IMR-90 (cell line): Measurements from ENCODE around the gene GNAZ. TPM values are rescaled to one million over a fixed set of nuclear protein-coding genes. Genes with fewer than 3 reads are reported as not detected.

Source experiments
- ATAC-seq: fragments of 200-7000 bp; cut with Tn5 transposase; 2 replicates; pipeline ENCODE4 v1.9.1; 2020; ENCODE audit warnings: low read depth, mild to moderate bottlenecking, moderate library complexity
- BruUV-seq: library from RNA; stranded (reverse); fragments of 400-500 nt; replicated peaks from 2 replicates; lab custom pipeline; 2021; lab: Mats Ljungman, UMichigan
- CTCF ChIA-PET: fragments of 300-600 bp; formaldehyde crosslinking; extraction: SDS; loops from one replicate; lab custom pipeline; 2021; ENCODE audit warnings: antibody characterized with exemption; lab: Yijun Ruan, JAX
- POLR2A ChIA-PET: fragments of 300-600 bp; sonication (Branson Sonifier 250); formaldehyde crosslinking; loops from one replicate; lab custom pipeline; 2022; ENCODE audit warnings: antibody characterized with exemption; ENCODE audit not compliant: unreplicated experiment; lab: Charles Lee
- DNase-seq: peaks from one replicate; pipeline ENCODE4 v3.0.0; 2013
- H2AFZ ChIP-seq: replicated peaks from 2 replicates; pipeline ENCODE3; 2013; ENCODE audit warnings: low read length, mild to moderate bottlenecking; ENCODE audit not compliant: poor library complexity
- H2AK5ac ChIP-seq: 2 replicates; pipeline ENCODE4 v1.6.1; 2013; ENCODE audit warnings: low read depth, low read length, inconsistent platforms
- H2AK9ac ChIP-seq: replicated peaks from 2 replicates; pipeline ENCODE3; 2013; ENCODE audit warnings: mild to moderate bottlenecking, low read depth, low read length, moderate library complexity; ENCODE audit not compliant: poor library complexity
- H2BK120ac ChIP-seq: 2 replicates; pipeline ENCODE4 v1.6.1; 2013; ENCODE audit warnings: low read depth, low read length, inconsistent platforms
- H2BK15ac ChIP-seq: 3 replicates; pipeline ENCODE4 v1.6.1; 2013; ENCODE audit warnings: low read depth, low read length, inconsistent platforms
- H2BK20ac ChIP-seq: 2 replicates; pipeline ENCODE4 v1.6.1; 2013; ENCODE audit warnings: low read depth, mild to moderate bottlenecking, inconsistent platforms, low read length, moderate library complexity
- H2BK5ac ChIP-seq: 2 replicates; pipeline ENCODE4 v1.6.1; 2013; ENCODE audit warnings: mild to moderate bottlenecking, low read depth, low read length, inconsistent platforms; ENCODE audit not compliant: poor library complexity, severe bottlenecking
- H3K14ac ChIP-seq: replicated peaks from 2 replicates; pipeline ENCODE4 v1.6.1; 2013; ENCODE audit warnings: low read depth, low read length, inconsistent platforms
- H3K18ac ChIP-seq: 2 replicates; pipeline ENCODE4 v1.6.1; 2013; ENCODE audit warnings: low read depth, low read length, control low read depth
- H3K23ac ChIP-seq: 2 replicates; pipeline ENCODE4 v1.6.1; 2013; ENCODE audit warnings: low read depth, low read length, inconsistent platforms
- H3K27ac ChIP-seq: 2 replicates; pipeline ENCODE4 v1.5.1; 2013; ENCODE audit warnings: mild to moderate bottlenecking, control low read depth, low read length; ENCODE audit not compliant: insufficient read depth
- H3K27me3 ChIP-seq: 2 replicates; pipeline ENCODE4 v1.6.1; 2013; ENCODE audit warnings: low read length; ENCODE audit not compliant: control insufficient read depth, insufficient read depth
- H3K36me3 ChIP-seq: 2 replicates; pipeline ENCODE4 v1.6.1; 2013; ENCODE audit warnings: low read length, mixed read lengths; ENCODE audit not compliant: control insufficient read depth, insufficient read depth
- H3K4ac ChIP-seq: 2 replicates; pipeline ENCODE4 v1.6.1; 2013; ENCODE audit warnings: low read depth, low read length, inconsistent platforms
- H3K4me1 ChIP-seq: 2 replicates; pipeline ENCODE4 v1.6.1; 2013; ENCODE audit warnings: low read length, mixed read lengths; ENCODE audit not compliant: control insufficient read depth, insufficient read depth
- H3K4me2 ChIP-seq: 2 replicates; pipeline ENCODE4 v1.6.1; 2013; ENCODE audit warnings: low read depth, mild to moderate bottlenecking, control low read depth, low read length, moderate library complexity
- H3K4me3 ChIP-seq: 2 replicates; pipeline ENCODE4 v1.5.1; 2013; ENCODE audit warnings: low read depth, mild to moderate bottlenecking, control low read depth, low read length, moderate library complexity; ENCODE audit not compliant: insufficient read depth
- H3K56ac ChIP-seq: 2 replicates; pipeline ENCODE4 v1.6.1; 2013; ENCODE audit warnings: low read length, inconsistent platforms; ENCODE audit not compliant: insufficient read depth; ENCODE audit errors: extremely low read depth
- H3K79me1 ChIP-seq, 2 experiments: 2 replicates each; pipeline ENCODE4 v1.6.1; 2013; ENCODE audit warnings: low read length in 2 of 2, inconsistent platforms in 1 of 2, low read depth in 1 of 2
- H3K9ac ChIP-seq: 2 replicates; pipeline ENCODE4 v1.6.1; 2013; ENCODE audit warnings: low read depth, low read length, control low read depth
- H3K9me1 ChIP-seq: 2 replicates; pipeline ENCODE4 v1.6.1; 2013; ENCODE audit warnings: low read length, inconsistent platforms; ENCODE audit not compliant: insufficient read depth
- H3K9me3 ChIP-seq: 2 replicates; pipeline ENCODE4 v1.6.1; 2013; ENCODE audit warnings: low read length; ENCODE audit not compliant: control insufficient read depth, insufficient read depth
- H4K20me1 ChIP-seq: 2 replicates; pipeline ENCODE4 v1.6.1; 2013; ENCODE audit warnings: low read length, inconsistent platforms; ENCODE audit not compliant: insufficient read depth
- H4K5ac ChIP-seq: 2 replicates; pipeline ENCODE4 v1.6.1; 2013; ENCODE audit warnings: mild to moderate bottlenecking, low read depth, low read length, control low read depth
- H4K8ac ChIP-seq, 2 experiments: 2 replicates each; pipeline ENCODE4 v1.6.1; 2013; ENCODE audit warnings: low read depth in 2 of 2, low read length in 2 of 2, control low read depth in 1 of 2, inconsistent platforms in 1 of 2
- H4K91ac ChIP-seq: 2 replicates; pipeline ENCODE4 v1.6.1; 2013; ENCODE audit warnings: low read depth, low read length, inconsistent platforms; ENCODE audit not compliant: insufficient read depth
- BHLHE40 ChIP-seq: fragments of 150-350 bp; IDR thresholded peaks from 2 replicates; pipeline ENCODE4 v1.6.1; 2016; ENCODE audit warnings: mild to moderate bottlenecking, low read depth, low read length
- CHD1 ChIP-seq: IDR thresholded peaks from 2 replicates; pipeline ENCODE4 v1.6.1; 2012; ENCODE audit warnings: low read depth, low read length, improper control_type of control experiment
- MAFK ChIP-seq: IDR thresholded peaks from 2 replicates; pipeline ENCODE4 v1.6.1; 2012; ENCODE audit warnings: low read depth, low read length, improper control_type of control experiment
- MAZ ChIP-seq: IDR thresholded peaks from 2 replicates; pipeline ENCODE4 v1.6.1; 2012; ENCODE audit warnings: low read depth, mild to moderate bottlenecking, low read length, improper control_type of control experiment, moderate library complexity, borderline replicate concordance
- MXI1 ChIP-seq: IDR thresholded peaks from 2 replicates; pipeline ENCODE4 v1.6.1; 2012; ENCODE audit warnings: low read depth, mild to moderate bottlenecking, low read length, moderate library complexity, borderline replicate concordance
- RCOR1 ChIP-seq: IDR thresholded peaks from 2 replicates; pipeline ENCODE4 v1.6.1; 2012; ENCODE audit warnings: mild to moderate bottlenecking, low read length, improper control_type of control experiment; ENCODE audit not compliant: insufficient replicate concordance
- RFX5 ChIP-seq: IDR thresholded peaks from 2 replicates; pipeline ENCODE4 v1.8.0; 2012; ENCODE audit warnings: low read depth, mild to moderate bottlenecking, low read length, moderate library complexity
- SMC3 ChIP-seq: fragments of 150-350 bp; IDR thresholded peaks from 2 replicates; pipeline ENCODE4 v1.6.1; 2016; ENCODE audit warnings: low read depth, mild to moderate bottlenecking, antibody characterized with exemption, low read length, moderate library complexity
- WGBS, 2 experiments: methylation state at CpG; one replicate each; pipeline versions ENCODE4 v1.1.5 to v1.1.7; 2013; ENCODE audit warnings: missing lambda C conversion rate in 2 of 2; ENCODE audit not compliant: insufficient read length in 1 of 2; ENCODE audit errors: extremely low coverage in 2 of 2; 5-methylcytosine and 5-hydroxymethylcytosine counted together
- dilution Hi-C: fragments of 300-500 bp; cut with HindIII; formaldehyde crosslinking; loops from one replicate; pipeline ENCODE4 v1.14.3; 2018; ENCODE audit warnings: low sequenced_read_pairs; ENCODE audit not compliant: unreplicated experiment
- in situ Hi-C: fragments of 300-500 bp; cut with MboI; formaldehyde crosslinking; loops from 3 replicates; pipeline ENCODE4 v1.14.3; 2019; ENCODE audit warnings: low sequenced_read_pairs, inconsistent platforms, mixed read lengths
- intact Hi-C: fragments of 100-400 bp; cut with micrococcal nuclease; formaldehyde crosslinking; loops from 2 replicates; pipeline ENCODE4 v1.10.0; 2022
- polyA plus RNA-seq, 3 experiments: library from polyadenylated mRNA; depleted of rRNA; stranded (reverse); fragments of >200 nt; gene quantifications; 2 replicates each; pipeline ENCODE4 v1.2.3, GENCODE V29; 2012; ENCODE audit warnings: low replicate concordance in 1 of 3
- total RNA-seq: library from RNA; depleted of rRNA; stranded (reverse); fragments of >200 nt; gene quantifications from 2 replicates; pipeline ENCODE4 v1.2.3, GENCODE V29; 2012
- TF ChIP-seq, protein P1 (sequence below): fragments of 150-350 bp; IDR thresholded peaks from 2 replicates; pipeline ENCODE4 v1.6.1; 2017; ENCODE audit warnings: mild to moderate bottlenecking, antibody characterized with exemption, low read length, low read depth
- TF ChIP-seq, protein P2 (sequence below): fragments of 150-350 bp; IDR thresholded peaks from 2 replicates; pipeline ENCODE4 v1.6.1; 2016; ENCODE audit warnings: low read depth, mild to moderate bottlenecking, low read length, moderate library complexity, borderline replicate concordance
- TF ChIP-seq, protein P3 (sequence below): conservative IDR thresholded peaks from 2 replicates; pipeline ENCODE4 v1.5.1; 2012; ENCODE audit warnings: mild to moderate bottlenecking, low read depth, low read length, improper control_type of control experiment

GNAZ gene
- total and polyA plus RNA-seq, 2 of the 4 experiments (the other 2 are of a cell fraction): 1.5 to 2.5 TPM

DNA sequence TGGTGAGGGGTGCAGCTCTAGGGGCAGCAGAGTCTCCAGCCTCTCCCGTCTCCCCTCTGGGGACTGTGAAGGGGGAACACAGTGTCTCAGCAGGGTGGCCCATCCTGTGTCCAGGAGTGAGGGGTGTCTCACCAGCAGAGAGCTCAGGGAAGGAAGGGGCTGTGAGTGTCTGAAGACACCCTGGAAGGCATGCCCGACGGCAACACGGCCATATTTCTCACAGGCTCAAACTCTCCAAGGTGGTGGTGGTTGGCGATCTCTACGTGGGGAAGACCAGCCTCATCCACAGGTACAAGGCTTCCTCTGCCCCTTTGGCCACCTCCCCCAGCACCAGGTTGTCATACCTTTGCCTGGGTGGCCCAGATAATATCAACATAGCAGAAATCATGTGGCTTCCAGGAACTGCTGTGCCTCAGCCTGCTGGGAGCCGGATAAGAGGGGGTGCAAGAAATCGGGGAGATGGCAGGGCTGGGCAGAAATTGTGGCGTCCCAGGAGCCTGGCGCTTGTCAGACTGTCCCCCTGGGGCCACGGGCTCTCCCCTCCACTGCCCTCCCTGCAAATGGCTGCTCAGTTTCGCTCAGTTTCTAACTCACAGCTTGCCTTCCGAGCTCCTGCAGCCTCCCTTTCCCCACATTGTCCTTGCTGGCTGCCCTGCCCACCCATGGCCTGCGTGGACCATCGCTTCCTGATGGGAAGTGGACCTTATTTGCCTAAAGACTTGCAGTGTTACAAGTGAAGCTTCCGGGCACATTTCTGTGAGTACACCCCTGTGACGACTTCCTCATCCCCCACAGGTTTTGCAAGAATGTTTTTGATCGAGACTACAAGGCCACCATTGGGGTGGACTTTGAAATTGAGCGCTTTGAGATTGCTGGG, 82.2 kb downstream of the GNAZ start (continued):
- TF ChIP-seq MAFK (no peak), BHLHE40 (no peak)

DNA sequence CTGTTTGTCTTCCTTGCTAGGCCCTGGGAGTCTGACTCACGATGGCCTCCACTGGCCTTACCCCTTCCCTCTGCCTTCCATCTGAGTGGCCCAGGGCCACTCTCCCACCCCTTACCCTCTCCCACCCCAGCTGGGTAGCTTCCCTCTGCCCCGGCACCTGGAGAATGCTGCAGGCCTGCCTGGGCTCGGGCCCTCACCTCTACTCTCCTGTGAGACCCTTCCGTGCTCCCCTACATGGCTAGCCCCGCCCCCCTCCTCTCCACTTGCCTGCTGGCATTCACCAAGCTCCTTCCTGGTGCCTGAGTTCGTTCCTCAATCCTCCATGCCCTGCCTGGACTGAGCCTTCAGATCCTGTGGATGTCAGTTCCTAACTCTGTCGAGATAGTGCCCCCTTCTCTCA, 83.7 kb downstream of the GNAZ start:
- H4K20me1 ChIP-seq: no peaks in the 10 kb centered on the region
- no peak overlapping the region for H2BK120ac ChIP-seq
- H3K4me1 ChIP-seq: no peaks in the 10 kb centered on the region
- no peak overlapping the region for H4K8ac ChIP-seq
- no peak overlapping the region for H4K5ac ChIP-seq
- intact Hi-C loops: no loop called here
- H3K27me3 ChIP-seq: no peaks in the 10 kb centered on the region
- ATAC-seq: no peak
- no peaks in the 10 kb centered on the region for H3K79me1 ChIP-seq
- no peak overlapping the region for H2AFZ ChIP-seq
- no peak overlapping the region for H3K27ac ChIP-seq
- H2BK20ac ChIP-seq: no peak overlapping the region
- dilution Hi-C loops: no loop called here
- H3K18ac ChIP-seq: no peak overlapping the region
- peaks cover 2% of the 10 kb centered on the region; the same call in 1 of the 2 replicates for H3K36me3 ChIP-seq
- no peaks in the 10 kb centered on the region for H3K9me3 ChIP-seq
- CTCF ChIA-PET: no interaction called here
- in situ Hi-C loops: no loop called here
- H3K4me3 ChIP-seq: no peak overlapping the region
- no peak overlapping the region for H3K56ac ChIP-seq
- no peak for DNase-seq
- POLR2A ChIA-PET: no interaction called here
- H3K23ac ChIP-seq: no peak overlapping the region
- no TSS peak for BruUV-seq
- H2BK15ac ChIP-seq: no peak overlapping the region
- no peak overlapping the region for H3K14ac ChIP-seq
- TF ChIP-seq, protein P1, sequence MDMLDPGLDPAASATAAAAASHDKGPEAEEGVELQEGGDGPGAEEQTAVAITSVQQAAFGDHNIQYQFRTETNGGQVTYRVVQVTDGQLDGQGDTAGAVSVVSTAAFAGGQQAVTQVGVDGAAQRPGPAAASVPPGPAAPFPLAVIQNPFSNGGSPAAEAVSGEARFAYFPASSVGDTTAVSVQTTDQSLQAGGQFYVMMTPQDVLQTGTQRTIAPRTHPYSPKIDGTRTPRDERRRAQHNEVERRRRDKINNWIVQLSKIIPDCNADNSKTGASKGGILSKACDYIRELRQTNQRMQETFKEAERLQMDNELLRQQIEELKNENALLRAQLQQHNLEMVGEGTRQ: no peak
- TF ChIP-seq, protein P2, sequence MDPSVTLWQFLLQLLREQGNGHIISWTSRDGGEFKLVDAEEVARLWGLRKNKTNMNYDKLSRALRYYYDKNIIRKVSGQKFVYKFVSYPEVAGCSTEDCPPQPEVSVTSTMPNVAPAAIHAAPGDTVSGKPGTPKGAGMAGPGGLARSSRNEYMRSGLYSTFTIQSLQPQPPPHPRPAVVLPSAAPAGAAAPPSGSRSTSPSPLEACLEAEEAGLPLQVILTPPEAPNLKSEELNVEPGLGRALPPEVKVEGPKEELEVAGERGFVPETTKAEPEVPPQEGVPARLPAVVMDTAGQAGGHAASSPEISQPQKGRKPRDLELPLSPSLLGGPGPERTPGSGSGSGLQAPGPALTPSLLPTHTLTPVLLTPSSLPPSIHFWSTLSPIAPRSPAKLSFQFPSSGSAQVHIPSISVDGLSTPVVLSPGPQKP: no peak
- TF ChIP-seq MAFK (no peak), BHLHE40 (no peak), CHD1 (no peak), MXI1 (no peak), MAZ (no peak), SMC3 (no peak), RFX5 (no peak), RCOR1 (no peak)
- TF ChIP-seq, protein P3, sequence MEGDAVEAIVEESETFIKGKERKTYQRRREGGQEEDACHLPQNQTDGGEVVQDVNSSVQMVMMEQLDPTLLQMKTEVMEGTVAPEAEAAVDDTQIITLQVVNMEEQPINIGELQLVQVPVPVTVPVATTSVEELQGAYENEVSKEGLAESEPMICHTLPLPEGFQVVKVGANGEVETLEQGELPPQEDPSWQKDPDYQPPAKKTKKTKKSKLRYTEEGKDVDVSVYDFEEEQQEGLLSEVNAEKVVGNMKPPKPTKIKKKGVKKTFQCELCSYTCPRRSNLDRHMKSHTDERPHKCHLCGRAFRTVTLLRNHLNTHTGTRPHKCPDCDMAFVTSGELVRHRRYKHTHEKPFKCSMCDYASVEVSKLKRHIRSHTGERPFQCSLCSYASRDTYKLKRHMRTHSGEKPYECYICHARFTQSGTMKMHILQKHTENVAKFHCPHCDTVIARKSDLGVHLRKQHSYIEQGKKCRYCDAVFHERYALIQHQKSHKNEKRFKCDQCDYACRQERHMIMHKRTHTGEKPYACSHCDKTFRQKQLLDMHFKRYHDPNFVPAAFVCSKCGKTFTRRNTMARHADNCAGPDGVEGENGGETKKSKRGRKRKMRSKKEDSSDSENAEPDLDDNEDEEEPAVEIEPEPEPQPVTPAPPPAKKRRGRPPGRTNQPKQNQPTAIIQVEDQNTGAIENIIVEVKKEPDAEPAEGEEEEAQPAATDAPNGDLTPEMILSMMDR: no peak
- no peak overlapping the region for H2BK5ac ChIP-seq
- H3K9ac ChIP-seq: no peak overlapping the region
- H3K4me2 ChIP-seq: no peak overlapping the region
- H4K91ac ChIP-seq: no peak overlapping the region
- H2AK5ac ChIP-seq: no peak overlapping the region
- no peaks in the 10 kb centered on the region; the same call in 1 of the 2 replicates for H3K9me1 ChIP-seq
- H2AK9ac ChIP-seq: no peak overlapping the region
- 83% methylated on average over 3 of the region's 7 CpGs; no CpG with 5 or more reads in 1 of the 2 experiments for WGBS, 2 experiments
- no peak overlapping the region for H3K4ac ChIP-seq
